HL-60 (cell line): Measurements from ENCODE around the gene CPVL.

ENCODE experiments used
- GABPA ChIP-seq: IDR thresholded peaks from 2 replicates; pipeline ENCODE4 v1.6.1; 2012; ENCODE audit warnings: low read depth
- POLR2AphosphoS5 ChIP-seq: IDR thresholded peaks from 2 replicates; pipeline ENCODE4 v1.6.1; 2012; ENCODE audit warnings: low read depth
- REST ChIP-seq: IDR thresholded peaks from 2 replicates; pipeline ENCODE4 v1.6.1; 2012; ENCODE audit warnings: low read depth; ENCODE audit not compliant: insufficient replicate concordance
- TF ChIP-seq, protein P1 (sequence below): IDR thresholded peaks from one replicate; pipeline ENCODE4 v1.5.1; 2011; ENCODE audit warnings: low read length, control low read depth, inconsistent platforms; ENCODE audit not compliant: insufficient read depth

- TF ChIP-seq POLR2AphosphoS5 (no peak), REST (no peak), GABPA (no peak)
- TF ChIP-seq, protein P1, sequence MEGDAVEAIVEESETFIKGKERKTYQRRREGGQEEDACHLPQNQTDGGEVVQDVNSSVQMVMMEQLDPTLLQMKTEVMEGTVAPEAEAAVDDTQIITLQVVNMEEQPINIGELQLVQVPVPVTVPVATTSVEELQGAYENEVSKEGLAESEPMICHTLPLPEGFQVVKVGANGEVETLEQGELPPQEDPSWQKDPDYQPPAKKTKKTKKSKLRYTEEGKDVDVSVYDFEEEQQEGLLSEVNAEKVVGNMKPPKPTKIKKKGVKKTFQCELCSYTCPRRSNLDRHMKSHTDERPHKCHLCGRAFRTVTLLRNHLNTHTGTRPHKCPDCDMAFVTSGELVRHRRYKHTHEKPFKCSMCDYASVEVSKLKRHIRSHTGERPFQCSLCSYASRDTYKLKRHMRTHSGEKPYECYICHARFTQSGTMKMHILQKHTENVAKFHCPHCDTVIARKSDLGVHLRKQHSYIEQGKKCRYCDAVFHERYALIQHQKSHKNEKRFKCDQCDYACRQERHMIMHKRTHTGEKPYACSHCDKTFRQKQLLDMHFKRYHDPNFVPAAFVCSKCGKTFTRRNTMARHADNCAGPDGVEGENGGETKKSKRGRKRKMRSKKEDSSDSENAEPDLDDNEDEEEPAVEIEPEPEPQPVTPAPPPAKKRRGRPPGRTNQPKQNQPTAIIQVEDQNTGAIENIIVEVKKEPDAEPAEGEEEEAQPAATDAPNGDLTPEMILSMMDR: no peak
Observed at GRCh38 chr7:29032146-29032545, 114.2 kb downstream of the CPVL start.
